Neural progenitor cell (in vitro differentiated cells): ENCODE measurements around the gene CPNE1.

Experiments used
- CTCF ChIP-seq: fragments of 200-600 bp; sonication (generic); IDR thresholded peaks from 2 replicates; pipeline ENCODE4 v1.5.1; 2017; ENCODE audit warnings: antibody characterized with exemption, mild to moderate bottlenecking
- EZH2 ChIP-seq: fragments of 200-600 bp; sonication (generic); IDR thresholded peaks from 2 replicates; pipeline ENCODE4 v1.6.1; 2017; ENCODE audit warnings: antibody characterized with exemption, mild to moderate bottlenecking, moderate library complexity
- EZH2phosphoT487 ChIP-seq: fragments of 200-600 bp; sonication (generic); IDR thresholded peaks from 2 replicates; pipeline ENCODE4 v1.6.1; 2017; ENCODE audit warnings: antibody characterized with exemption

GRCh38 chr20:35598476-35598875 lies 66.2 kb downstream of the CPNE1 start:
- no peak for TF ChIP-seq CTCF
- TF ChIP-seq EZH2 = no peak
- no peak for TF ChIP-seq EZH2phosphoT487
